Tibial nerve (tissue), 4 donors: ENCODE results near the gene CDHR5.

ENCODE experiments used
- EP300 ChIP-seq, 2 donors: sonication (generic); formaldehyde crosslinking; IDR thresholded peaks; one replicate each; pipeline ENCODE4 v1.6.1; 2017; ENCODE audit warnings: antibody characterized with exemption in 2 of 2, mild to moderate bottlenecking in 1 of 2
- TF ChIP-seq, protein P1 (sequence below), 5 experiments: fragments of 200-600 bp in 3 of 5; fragments of 450-650 bp in 2 of 5; sonication (generic) in 3 of 5; IDR thresholded peaks; one replicate each; pipeline ENCODE4 v1.5.1; 2016 to 2019; ENCODE audit warnings: antibody characterized with exemption in 5 of 5, mild to moderate bottlenecking in 3 of 5, moderate library complexity in 2 of 5

DNA sequence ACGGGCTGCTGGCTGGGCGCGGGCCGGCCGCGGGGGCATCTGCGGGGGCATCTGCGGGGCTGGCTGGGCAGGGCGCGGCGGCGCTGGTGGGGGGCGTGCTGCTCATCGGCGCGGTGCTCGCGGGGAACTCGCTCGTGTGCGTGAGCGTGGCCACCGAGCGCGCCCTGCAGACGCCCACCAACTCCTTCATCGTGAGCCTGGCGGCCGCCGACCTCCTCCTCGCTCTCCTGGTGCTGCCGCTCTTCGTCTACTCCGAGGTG lies 12.5 kb upstream of the CDHR5 start:
- TF ChIP-seq EP300 (IDR thresholded peaks at IDR 0.05), result no peak
- TF ChIP-seq, protein P1, sequence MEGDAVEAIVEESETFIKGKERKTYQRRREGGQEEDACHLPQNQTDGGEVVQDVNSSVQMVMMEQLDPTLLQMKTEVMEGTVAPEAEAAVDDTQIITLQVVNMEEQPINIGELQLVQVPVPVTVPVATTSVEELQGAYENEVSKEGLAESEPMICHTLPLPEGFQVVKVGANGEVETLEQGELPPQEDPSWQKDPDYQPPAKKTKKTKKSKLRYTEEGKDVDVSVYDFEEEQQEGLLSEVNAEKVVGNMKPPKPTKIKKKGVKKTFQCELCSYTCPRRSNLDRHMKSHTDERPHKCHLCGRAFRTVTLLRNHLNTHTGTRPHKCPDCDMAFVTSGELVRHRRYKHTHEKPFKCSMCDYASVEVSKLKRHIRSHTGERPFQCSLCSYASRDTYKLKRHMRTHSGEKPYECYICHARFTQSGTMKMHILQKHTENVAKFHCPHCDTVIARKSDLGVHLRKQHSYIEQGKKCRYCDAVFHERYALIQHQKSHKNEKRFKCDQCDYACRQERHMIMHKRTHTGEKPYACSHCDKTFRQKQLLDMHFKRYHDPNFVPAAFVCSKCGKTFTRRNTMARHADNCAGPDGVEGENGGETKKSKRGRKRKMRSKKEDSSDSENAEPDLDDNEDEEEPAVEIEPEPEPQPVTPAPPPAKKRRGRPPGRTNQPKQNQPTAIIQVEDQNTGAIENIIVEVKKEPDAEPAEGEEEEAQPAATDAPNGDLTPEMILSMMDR (IDR thresholded peaks at IDR 0.05), result no peak
